Raji (cell line): Measurements from ENCODE around the gene FILIP1L.

Source experiments
- POLR2A ChIP-seq: IDR thresholded peaks from 2 replicates; pipeline ENCODE4 v1.6.1; 2011; ENCODE audit warnings: low read depth, low read length, control low read depth; ENCODE audit not compliant: insufficient read depth

The FILIP1L gene

DNA sequence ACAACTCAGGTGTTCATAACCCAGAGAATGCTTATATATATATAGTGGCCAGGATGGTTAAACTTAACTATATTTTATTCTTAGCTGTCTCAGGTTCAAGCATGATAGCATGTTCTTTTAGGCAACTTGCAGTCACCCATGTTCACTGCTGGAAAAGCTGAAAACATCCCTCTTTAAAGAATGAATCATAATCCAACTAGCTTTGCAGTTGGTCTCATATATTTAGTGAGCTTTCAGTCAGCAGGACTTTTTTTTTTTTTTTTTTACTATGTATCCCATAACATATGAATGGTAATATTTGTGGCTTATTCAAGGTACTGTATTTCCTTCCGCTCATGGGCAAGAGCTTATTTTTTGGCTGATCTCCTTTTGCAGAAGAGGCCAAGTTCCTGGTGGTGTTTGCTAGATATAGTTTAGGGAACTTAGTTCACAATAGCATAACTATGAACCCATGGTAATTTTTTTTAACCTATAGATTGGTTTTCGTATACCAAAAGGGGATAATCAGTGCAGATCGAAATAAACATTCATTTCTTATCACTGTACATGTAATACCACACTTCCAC lies 219.1 kb downstream of the FILIP1L start:
- TF ChIP-seq POLR2A, result no peak

DNA sequence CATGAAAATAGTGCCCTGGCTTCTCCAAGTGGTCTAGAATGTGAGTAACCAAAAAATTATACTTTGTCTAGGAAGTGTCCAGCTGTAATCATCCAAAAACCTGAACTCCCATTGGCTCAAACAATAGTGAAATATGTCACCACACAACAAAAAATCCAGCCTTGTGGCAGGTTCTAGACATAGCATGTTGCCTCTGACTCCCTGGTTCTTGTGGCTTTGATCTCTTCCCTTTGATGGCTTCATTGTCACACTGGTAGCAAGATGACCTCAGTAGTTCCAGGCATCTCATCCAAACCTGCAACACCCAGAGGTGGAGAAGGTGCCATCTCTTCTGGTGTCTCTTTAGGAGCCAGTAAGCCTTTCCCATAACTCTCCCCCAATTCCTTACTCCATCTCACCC lies 222.0 kb downstream of the FILIP1L start:
- TF ChIP-seq POLR2A, result no peak

DNA sequence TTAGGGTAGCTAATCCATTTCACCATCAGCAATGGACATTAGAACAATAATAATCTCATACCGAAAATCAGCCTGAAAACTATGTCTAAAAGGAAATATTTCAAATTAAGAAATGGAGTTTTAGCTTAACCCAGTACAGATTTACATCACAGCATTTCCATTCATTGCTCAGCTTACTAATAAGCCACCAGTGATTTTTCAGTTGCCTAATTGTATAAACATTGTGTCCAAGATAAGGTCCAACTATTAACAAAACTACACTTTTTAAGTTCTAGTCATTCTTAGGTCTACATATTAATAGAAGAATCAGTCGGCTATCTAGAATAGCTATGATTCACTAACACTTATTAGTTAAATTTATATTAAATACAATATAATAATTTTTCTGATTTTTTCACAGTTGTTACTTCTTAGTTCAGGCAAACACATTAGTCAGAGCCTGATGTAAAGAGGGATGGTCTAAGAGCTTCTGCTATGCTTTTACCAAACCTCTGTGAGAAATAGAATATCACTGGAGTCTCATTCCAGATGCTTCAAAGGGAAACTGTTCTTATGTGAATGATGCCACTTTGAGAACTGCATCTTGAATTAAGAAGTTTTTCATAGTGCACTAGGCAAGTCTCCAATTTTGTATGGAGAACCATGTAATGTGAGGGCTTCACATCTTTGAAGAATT lies 222.6 kb downstream of the FILIP1L start:
- TF ChIP-seq POLR2A, result no peak

DNA sequence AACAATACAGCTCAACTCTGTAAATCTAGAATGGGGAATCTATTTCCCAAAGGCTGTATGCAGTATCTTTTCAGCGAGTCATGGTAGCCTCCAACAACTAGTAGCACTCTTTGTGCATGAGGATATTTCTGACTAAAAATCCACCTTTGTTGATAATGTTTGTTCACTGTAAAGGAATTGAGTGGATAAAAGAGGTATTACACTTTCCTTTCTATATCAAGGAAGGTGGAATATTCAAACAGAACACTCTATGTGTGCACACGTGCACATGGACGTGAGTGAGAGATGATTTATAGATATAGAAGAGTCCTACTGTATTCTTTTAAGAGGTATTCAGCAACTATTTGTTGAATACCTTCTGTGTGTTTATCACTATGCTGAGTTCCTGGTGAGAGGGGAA lies 228.4 kb downstream of the FILIP1L start:
- TF ChIP-seq POLR2A, result no peak

DNA sequence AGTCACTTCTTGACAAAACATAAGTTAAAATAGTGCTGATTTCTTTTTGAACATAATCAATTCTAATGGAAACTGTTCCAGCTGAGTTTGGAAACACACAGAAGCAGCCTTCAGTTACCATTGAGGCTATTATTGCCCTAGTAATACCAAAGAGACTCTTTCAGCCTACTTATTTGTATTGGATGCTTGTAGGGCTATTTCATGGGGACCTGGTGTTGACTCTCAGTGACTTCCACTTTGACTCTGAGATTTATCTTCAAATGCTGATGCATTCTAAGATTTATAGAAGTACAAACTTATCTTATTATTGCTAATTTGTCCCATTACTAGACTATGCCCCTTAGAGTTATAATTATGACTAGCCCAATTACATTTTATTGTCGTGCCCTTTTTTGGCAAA lies 229.2 kb downstream of the FILIP1L start:
- TF ChIP-seq POLR2A, result no peak

DNA sequence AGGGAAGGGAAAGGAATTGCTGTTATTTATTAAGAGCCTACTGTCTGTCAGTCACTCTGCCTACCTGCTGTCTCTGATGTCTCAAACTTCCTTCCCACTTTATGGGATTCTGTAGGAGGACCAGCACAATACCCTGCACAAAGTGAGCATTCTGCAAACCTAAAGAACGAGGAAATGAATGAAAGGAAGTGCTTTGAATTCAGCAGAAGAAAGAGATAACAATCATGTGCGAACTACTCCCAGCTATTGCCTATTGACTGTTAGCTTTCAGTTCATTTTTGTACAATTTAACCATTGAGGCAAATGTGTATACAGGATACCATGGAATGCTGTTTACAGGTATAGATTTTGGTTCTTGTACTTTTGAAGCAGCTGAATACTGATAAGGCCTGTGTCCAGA lies 229.8 kb downstream of the FILIP1L start:
- no peak for TF ChIP-seq POLR2A

DNA sequence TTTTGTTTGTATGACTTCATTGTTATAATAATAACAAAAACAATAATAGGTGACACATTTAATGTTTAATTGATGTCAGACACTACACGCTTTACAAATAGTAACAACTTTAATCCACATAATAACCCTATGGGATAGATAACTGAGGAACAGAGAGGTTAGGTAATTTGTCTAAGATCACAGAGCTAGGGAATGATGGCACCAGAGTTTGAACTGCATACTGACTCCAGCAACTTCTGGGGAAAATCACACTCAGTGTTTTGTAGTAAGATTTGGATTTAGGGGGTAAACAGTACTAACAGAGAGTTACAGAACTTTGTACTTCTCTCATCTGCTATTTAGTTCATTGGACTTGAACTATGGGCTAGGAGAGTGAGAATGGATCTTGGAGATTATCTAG lies 230.6 kb downstream of the FILIP1L start:
- no peak for TF ChIP-seq POLR2A

DNA sequence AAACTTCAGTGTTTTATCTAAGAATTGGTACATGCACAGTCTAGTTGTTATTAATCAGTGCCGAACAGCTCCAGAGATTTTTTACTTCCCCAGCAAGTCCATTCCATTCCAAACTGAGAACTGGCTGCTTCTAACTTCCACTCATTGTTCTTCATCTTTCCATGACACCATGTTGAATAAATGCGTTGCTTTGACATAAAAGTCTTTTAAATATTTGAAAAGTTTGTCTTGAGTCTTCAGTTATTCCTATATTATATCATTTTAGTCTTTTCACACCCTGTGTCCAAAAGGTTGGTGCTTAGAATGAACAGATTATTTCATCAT lies 231.2 kb downstream of the FILIP1L start:
- no peak for TF ChIP-seq POLR2A

DNA sequence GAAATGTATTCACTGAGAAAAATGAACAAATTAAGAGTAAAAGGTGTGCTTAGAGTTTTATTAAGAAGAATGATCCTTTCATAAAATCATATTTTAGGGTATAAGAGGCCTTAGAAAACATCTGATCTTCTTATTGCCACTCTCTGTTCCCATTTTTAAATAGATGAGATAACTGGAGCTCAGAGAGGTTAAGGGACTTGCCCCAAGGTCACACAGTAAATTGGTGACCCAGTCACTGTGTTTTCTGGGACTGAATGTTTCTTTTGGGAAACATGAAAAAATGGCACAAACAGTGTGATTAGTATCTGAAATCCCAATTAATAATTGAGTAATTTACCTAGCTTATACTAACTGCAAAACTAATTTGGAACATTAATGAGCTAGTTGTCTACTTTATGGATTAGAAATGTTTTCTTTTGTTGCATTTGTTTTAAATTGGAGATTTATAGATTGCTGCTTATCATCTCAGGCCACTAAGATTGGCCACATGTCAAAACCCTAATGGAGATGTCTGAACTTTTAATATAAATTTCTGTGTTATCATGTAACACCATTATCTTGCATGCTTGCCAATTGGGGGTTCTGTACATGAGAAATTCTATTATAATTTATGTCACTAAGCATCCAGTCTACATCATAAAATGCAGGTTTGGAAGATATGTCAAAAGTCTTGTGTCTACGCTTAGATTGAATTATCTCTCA lies 231.7 kb downstream of the FILIP1L start:
- no peak for TF ChIP-seq POLR2A

DNA sequence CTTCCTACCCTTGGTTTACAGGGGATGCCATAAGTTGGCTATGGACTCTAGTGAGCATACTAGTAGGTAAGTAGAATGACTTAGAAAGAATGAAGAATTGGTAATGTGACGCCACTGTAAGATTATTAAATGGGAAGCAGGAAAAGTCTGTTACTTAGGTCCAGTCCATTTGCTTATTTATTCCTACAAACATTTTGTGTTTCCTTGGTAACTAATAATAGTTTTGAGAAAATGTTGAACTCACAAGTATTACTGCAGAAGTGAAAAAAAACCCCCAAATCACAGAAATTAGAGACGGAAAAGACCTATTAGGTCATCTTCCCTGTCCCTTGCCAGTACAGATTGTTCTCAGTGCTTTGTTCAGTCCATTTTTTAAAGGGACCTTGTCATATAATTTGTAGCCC lies 233.2 kb downstream of the FILIP1L start:
- no peak for TF ChIP-seq POLR2A

DNA sequence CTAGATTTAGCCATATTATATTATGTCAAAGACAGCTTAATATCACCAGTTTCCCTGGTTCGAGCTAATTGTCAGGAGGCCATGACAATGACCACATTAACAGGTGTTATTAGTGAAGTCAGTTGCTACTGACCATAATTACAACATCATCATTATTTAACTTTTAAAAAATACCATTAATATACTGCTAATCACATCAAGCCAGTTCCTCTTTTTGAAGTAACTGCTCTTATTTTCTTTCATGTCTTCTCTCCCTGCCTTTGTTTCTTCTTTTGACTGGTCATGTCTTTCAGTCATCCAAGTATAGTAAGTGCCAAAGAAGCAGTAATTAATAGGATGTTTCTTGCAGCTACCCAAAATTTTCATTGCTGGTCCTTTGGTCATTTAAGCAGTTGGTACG lies 235.0 kb downstream of the FILIP1L start:
- TF ChIP-seq POLR2A, result no peak

DNA sequence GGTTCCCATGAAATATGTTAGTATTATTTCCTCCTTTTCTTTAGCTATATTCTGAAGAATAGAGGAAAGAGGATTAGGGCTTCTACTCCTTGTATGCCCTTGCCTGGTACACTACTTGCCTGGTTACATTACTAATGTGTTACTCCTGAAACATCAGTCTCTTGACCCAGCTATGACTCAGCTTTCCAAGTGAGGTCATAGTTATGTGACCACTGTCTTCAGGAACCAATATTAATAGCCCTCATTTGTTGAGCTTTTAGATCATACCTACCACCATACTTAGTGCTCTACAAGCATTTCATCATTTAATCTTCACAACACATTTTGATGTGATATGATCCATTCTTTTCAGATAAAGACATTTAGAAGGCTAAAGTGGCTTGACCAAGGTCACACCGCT lies 236.3 kb downstream of the FILIP1L start:
- TF ChIP-seq POLR2A, result no peak

DNA sequence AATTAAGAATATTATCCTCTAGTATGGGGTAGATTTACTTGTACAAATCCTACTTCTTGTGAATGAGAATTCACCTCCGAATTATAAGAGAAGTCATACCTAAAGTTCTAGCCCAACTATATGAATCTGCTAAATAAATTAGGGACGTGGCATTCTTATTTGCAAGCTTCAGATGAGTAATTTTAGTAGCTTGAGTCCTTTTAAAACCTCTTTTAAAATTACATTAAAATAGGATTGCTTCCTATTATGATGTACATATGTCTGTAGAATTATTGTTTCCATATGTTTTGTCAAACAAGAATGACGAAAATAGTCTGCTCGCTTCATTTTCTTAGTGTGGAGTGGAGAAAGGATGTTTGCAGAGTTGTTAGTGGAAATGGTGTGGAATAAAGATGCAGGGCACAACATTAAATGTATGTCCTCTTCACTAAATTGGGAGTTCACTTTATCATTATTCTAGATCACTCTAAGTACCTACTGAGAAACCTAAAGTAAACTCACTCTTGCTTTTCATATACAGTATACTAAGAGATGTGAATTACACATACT lies 237.2 kb downstream of the FILIP1L start:
- TF ChIP-seq POLR2A, result no peak

DNA sequence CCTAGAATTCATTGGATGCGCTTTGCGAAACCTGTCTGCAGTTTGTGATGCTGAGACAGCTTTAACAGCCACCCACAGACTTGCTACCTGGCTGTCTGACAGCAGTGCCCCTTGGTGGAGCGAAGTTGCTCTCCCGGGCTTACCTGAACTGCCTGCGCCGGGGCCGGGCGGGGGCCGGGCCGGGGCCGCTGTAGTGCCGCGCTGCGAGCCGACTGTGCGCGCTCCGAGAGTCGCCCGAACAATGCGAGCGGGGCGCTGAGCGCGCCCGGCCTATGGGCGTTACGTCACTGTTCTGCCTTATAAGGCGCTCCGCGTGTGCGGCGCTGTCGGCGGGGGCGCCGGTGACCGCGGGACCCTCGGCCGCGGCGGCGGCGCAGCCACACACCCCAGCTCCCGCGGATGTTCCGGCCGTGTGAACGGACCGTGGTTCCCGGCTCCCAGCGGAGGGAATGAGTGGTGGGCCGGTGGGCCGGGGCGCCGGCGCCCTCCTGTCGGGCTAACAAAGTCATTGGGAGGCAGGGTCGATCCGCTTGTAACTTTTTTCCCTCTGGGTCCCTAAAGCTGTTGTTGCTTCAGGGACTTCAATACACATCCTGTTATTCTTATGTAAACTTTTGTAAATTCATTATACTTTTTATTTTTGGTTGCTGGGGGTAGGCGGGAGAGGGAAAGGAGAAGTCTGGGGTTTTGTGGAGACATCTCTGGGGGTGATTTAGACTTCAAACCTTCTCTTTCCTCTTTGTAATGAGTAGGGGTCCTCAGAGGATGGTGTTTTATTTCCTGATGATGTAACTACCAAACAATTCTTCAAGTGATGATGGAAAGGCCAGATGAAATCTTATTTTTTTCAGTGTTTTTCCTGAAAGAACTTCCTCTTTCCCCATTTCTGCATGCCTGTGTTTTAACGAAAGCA lies 238.1 kb downstream of the FILIP1L start:
- no peak for TF ChIP-seq POLR2A

DNA sequence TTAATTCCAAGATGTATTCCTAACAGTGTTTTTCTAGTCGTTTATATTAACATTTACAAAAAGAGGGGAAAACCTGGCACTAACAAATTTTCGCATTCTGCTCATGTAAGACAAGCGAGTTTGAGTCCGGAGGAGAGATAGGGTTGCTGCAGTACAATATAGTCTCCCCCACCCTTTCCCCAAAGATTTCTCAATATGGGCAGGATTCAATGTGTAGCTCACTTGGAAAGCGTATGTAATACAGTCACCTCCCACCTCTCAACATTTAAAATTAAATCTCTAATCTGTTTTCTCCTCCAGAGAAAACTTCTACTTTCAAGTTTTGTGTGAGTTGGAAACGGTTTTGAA lies 238.7 kb downstream of the FILIP1L start:
- TF ChIP-seq POLR2A, result no peak
